ACC112 (cell line): ENCODE data around the gene CDKN1B.

Source experiments
- H2AFZ ChIP-seq: fragments of 200-600 bp; sonication (generic); one replicate; pipeline ENCODE4 v1.6.0; 2017; ENCODE audit warnings: antibody characterized with exemption, low read length; ENCODE audit not compliant: unreplicated experiment
- H3K27ac ChIP-seq: fragments of 200-600 bp; sonication (generic); 2 replicates; pipeline ENCODE4 v1.5.1; 2014; ENCODE audit warnings: low read depth, mild to moderate bottlenecking, antibody characterized with exemption, low read length, moderate library complexity
- H3K27me3 ChIP-seq: fragments of 200-600 bp; sonication (generic); 2 replicates; pipeline ENCODE4 v1.6.1; 2014; ENCODE audit warnings: mild to moderate bottlenecking, antibody characterized with exemption, low read length, moderate library complexity, mixed read lengths; ENCODE audit not compliant: insufficient read depth
- H3K36me3 ChIP-seq: fragments of 200-600 bp; sonication (generic); 2 replicates; pipeline ENCODE4 v1.6.1; 2016; ENCODE audit warnings: mild to moderate bottlenecking, antibody characterized with exemption, low read length, moderate library complexity, mixed read lengths; ENCODE audit not compliant: insufficient read depth
- H3K4me1 ChIP-seq: fragments of 200-600 bp; sonication (generic); one replicate; pipeline ENCODE4 v1.6.1; 2016; ENCODE audit warnings: low read length, mixed read lengths; ENCODE audit not compliant: insufficient read depth, unreplicated experiment, control insufficient read depth
- H3K4me3 ChIP-seq: fragments of 200-600 bp; sonication (generic); 2 replicates; pipeline ENCODE4 v1.5.1; 2014; ENCODE audit warnings: mild to moderate bottlenecking, low read depth, low read length
- H3K79me2 ChIP-seq: fragments of 200-600 bp; sonication (generic); one replicate; pipeline ENCODE4 v1.6.0; 2016; ENCODE audit warnings: low read length; ENCODE audit not compliant: control insufficient read depth, unreplicated experiment, insufficient read depth

Gene CDKN1B

DNA sequence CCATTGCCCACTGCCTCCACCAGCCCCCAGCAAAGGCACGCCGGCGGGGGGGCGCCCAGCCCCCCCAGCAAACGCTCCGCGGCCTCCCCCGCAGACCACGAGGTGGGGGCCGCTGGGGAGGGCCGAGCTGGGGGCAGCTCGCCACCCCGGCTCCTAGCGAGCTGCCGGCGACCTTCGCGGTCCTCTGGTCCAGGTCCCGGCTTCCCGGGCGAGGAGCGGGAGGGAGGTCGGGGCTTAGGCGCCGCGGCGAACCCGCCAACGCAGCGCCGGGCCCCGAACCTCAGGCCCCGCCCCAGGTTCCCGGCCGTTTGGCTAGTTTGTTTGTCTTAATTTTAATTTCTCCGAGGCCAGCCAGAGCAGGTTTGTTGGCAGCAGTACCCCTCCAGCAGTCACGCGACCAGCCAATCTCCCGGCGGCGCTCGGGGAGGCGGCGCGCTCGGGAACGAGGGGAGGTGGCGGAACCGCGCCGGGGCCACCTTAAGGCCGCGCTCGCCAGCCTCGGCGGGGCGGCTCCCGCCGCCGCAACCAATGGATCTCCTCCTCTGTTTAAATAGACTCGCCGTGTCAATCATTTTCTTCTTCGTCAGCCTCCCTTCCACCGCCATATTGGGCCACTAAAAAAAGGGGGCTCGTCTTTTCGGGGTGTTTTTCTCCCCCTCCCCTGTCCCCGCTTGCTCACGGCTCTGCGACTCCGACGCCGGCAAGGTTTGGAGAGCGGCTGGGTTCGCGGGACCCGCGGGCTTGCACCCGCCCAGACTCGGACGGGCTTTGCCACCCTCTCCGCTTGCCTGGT is at the start of gene CDKN1B:
Gene CDKN1B (plus strand): TSS at position 576 of the 793 bp plus-strand sequence. CDS start 472 bp downstream, outside the sequence.
- Histone ChIP-seq H3K4me3 (peak within 1 kb of the TSS; percentile 95), H3K36me3 (peaks cover 19% of the 10 kb centered on the region), H3K4me1 (peaks cover 36% of the 10 kb centered on the region), H3K27ac (peak within 1 kb of the TSS; percentile 97), H3K79me2 (peaks cover 48% of the 10 kb centered on the region), H3K27me3 (no peaks in the 10 kb centered on the region), H2AFZ (peak within 1 kb of the TSS; percentile 89)

DNA sequence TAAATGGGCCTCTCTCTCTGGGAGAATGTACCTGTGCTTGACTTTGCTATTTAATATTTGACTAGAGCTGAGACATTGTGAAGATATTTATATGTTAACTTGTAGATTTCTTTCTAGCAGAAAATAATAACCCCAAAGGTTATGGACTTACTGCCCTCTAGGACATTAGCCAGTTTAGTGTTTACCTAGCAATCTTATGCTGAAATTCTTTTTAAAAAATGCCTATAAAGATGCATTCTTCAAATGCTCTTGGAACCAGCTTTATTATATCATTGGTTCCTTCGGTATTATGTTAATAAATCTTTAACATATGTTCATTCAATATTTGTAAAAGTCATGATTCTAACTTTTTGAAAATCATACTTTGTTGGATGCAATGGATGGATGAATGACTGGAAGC is 49.2 kb upstream of the CDKN1B start:
- no peaks in the 10 kb centered on the region for H3K79me2 ChIP-seq
- peaks cover 14% of the 10 kb centered on the region for H3K4me1 ChIP-seq
- no peak overlapping the region for H3K27ac ChIP-seq
- no peak overlapping the region for H3K4me3 ChIP-seq
- H3K27me3 ChIP-seq = no peaks in the 10 kb centered on the region
- no peak overlapping the region for H2AFZ ChIP-seq
- H3K36me3 ChIP-seq = no peaks in the 10 kb centered on the region

DNA sequence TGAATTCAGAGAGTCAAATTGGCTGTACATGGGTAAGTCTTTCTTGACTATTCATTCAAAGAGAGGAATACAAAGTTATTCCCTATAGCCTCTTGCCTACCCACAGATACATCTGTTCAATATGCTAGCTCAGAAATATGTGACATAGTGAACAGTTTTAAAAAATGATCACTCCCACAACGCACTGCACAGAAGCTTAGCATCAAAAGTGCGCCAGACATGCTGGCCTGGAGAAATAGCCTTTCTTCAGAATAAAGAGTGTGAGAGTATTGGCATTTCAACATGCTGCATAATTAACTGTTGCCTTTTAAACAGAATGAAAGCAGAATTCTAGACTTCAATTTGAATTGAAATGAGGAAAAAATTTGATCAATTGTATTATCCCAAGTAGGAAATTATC is 48.1 kb upstream of the CDKN1B start:
- Histone ChIP-seq H3K4me3 (no peak overlapping the region), H3K27me3 (no peaks in the 10 kb centered on the region), H3K27ac (no peak overlapping the region), H2AFZ (no peak overlapping the region), H3K4me1 (peaks cover 19% of the 10 kb centered on the region), H3K79me2 (no peaks in the 10 kb centered on the region), H3K36me3 (no peaks in the 10 kb centered on the region)

DNA sequence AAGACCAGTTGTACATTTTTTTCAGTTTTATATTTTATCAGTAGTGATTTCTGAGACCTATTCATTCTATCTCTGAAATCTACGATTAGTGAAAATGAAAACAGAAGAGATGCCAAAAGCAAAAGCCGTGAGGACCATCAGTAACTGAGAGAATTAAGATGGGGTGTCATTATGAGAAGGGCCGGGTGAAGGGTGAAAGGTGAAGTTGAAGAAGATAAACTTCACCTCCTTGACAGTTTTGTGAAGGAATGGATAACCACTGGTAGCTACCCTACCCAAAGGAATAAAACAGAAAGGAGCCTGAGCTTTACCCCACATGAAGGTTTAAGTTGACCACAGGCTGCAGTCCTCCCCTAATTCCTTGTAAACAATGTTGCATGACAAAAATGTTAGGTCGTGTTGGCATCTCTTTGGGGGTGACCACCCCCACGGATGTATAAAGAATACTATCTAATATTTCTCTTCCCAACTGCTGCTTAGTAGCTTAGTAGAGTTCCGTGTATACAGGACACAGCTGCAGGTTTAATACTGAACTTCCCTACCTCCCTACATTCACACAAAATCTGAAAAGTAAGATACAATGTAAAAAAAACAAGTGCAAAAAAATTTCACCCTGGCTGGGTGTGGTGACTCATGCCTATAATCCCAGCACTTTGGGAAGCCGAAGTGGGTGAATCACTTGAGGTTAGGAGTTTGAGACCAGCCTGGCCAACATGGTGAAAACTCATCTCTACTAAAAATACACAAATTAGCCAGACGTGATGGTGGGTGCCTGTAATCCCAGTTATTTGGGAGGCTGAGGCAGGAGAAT is 45.1 kb upstream of the CDKN1B start:
- no peaks in the 10 kb centered on the region for H3K27me3 ChIP-seq

GRCh38 chr12:12673296-12673695 is 43.9 kb upstream of the CDKN1B start:
- peaks cover 19% of the 10 kb centered on the region for H3K4me1 ChIP-seq
- H3K36me3 ChIP-seq = no peaks in the 10 kb centered on the region
- no peaks in the 10 kb centered on the region for H3K79me2 ChIP-seq
- no peak overlapping the region for H3K27ac ChIP-seq
- H3K27me3 ChIP-seq = no peaks in the 10 kb centered on the region
- no peak overlapping the region for H2AFZ ChIP-seq
- H3K4me3 ChIP-seq = no peak overlapping the region

More for the DNA sequence above, 45.1 kb upstream of the CDKN1B start:
- Histone ChIP-seq H3K79me2 (no peaks in the 10 kb centered on the region), H3K4me3 (no peak overlapping the region), H3K4me1 (peaks cover 19% of the 10 kb centered on the region), H3K36me3 (no peaks in the 10 kb centered on the region), H2AFZ (no peak overlapping the region), H3K27ac (no peak overlapping the region)

DNA sequence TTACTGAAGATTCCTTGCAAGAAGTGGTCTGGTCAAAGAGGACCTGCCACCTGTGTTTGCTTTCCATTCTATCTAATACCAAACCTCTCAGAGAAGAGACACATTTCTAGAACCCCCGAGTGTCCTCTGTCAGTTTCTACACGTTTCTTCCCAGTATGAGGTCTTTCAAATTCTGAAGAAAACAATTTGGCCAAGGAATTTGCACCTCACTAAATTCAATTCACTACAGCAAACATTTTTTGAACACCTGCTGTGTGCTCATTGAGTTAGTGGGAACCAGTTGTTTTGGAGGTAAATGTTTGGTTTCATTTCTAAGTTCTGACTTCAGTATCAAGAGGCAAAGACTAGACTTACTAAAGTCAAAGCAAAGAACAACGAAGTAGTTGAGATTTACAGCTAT is 40.6 kb upstream of the CDKN1B start:
- no peaks in the 10 kb centered on the region for H3K27me3 ChIP-seq
- no peak overlapping the region for H3K27ac ChIP-seq
- no peak overlapping the region for H2AFZ ChIP-seq
- H3K36me3 ChIP-seq = no peaks in the 10 kb centered on the region
- no peaks in the 10 kb centered on the region for H3K79me2 ChIP-seq
- no peak overlapping the region for H3K4me3 ChIP-seq
- peaks cover 17% of the 10 kb centered on the region for H3K4me1 ChIP-seq

GRCh38 chr12:12681061-12681765 is 36.0 kb upstream of the CDKN1B start:
- H3K4me1 ChIP-seq = peaks cover 3% of the 10 kb centered on the region
- H3K36me3 ChIP-seq = no peaks in the 10 kb centered on the region
- no peaks in the 10 kb centered on the region for H3K79me2 ChIP-seq
- no peak overlapping the region for H2AFZ ChIP-seq
- H3K4me3 ChIP-seq = no peak overlapping the region
- no peaks in the 10 kb centered on the region for H3K27me3 ChIP-seq
- no peak overlapping the region for H3K27ac ChIP-seq

DNA sequence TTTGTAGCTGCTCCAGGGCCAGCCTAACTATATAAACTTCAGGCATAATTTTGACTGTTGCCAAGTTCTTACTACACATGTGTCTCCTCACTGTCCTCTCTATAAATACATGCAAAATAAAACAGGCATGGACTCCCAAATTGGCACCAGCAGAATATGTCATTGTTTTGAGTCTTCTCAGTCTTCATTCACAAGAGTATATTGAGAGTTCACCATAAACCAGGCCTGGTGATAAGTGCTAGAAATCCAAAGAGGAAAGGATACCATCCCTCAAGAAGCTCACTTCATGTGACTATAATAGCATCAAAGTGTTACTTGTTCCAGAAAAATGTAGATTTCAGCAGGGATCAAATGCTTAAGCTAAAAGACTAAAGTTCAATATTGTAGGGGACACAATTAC is 34.9 kb upstream of the CDKN1B start:
- Histone ChIP-seq H3K27ac (no peak overlapping the region), H3K79me2 (no peaks in the 10 kb centered on the region), H3K27me3 (no peaks in the 10 kb centered on the region), H3K36me3 (no peaks in the 10 kb centered on the region), H3K4me1 (peaks cover 13% of the 10 kb centered on the region), H2AFZ (no peak overlapping the region), H3K4me3 (no peak overlapping the region)

DNA sequence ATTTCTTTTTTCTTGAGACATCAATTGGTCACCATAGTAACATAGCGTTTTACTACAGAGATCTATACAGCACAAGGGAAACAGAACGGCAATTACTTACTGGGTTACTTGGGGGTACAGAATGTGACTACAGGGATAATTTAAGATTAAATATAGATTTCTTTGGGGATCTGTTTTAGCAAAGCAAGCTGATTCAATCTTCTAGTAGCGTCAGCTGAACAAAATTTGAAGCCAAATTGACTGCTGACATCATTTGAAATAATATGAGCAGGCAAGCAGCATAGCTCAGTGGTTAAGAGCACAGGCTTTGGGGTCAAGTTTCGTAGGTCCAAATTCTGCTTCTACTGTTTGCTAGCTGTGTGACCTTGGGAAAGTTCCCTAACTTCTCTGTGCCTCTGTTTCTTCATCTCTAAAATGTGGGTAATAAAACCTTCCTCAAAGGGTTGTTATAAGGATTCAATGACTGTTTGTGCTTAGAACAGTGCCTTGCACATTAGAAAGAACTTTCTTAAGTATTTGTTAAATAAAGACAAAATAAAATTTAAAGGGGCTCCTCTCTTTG is 34.0 kb upstream of the CDKN1B start:
- Histone ChIP-seq H3K27me3 (no peaks in the 10 kb centered on the region), H3K79me2 (no peaks in the 10 kb centered on the region), H3K4me1 (peaks cover 15% of the 10 kb centered on the region), H3K4me3 (no peak overlapping the region), H3K27ac (no peak overlapping the region), H2AFZ (no peak overlapping the region), H3K36me3 (no peaks in the 10 kb centered on the region)

DNA sequence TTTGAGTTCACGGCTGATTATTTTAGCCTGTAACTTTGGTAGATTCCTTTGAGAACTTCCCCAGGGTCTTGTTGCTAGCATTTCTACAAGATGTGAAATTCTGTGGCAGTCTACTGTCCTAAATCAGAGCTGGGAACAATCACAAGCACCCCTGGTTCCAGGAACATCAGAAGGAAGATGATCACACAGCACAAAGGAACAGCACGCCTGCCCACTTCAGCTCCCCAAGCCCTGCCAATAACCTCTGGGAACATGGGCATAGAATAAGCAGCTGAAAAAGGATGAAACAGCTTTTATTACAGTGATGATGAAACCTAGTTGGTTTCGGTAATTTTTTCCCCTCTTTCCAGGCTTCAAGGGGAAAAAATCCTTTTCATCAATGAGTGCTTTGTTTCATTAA is 33.4 kb upstream of the CDKN1B start:
- H3K4me1 ChIP-seq = peaks cover 15% of the 10 kb centered on the region
- H3K36me3 ChIP-seq = no peaks in the 10 kb centered on the region
- no peak overlapping the region for H2AFZ ChIP-seq
- H3K79me2 ChIP-seq = no peaks in the 10 kb centered on the region
- H3K27ac ChIP-seq = no peak overlapping the region
- no peaks in the 10 kb centered on the region for H3K27me3 ChIP-seq
- H3K4me3 ChIP-seq = no peak overlapping the region
